Stimulated activated CD4-positive, alpha-beta T cell treated with anti-CD3 and anti-CD28 coated beads, TNF-alpha, amount 100 ng/mL, for 1 hour (primary cell): ENCODE measurements around the gene ACACA.

ENCODE experiments used
- DNase-seq, 3 donors: peaks; one replicate each; pipeline ENCODE4 v3.0.0-alpha.2; 2020; ENCODE audit warnings: low read depth in 3 of 3, low spot score in 1 of 3

Gene ACACA

DNA sequence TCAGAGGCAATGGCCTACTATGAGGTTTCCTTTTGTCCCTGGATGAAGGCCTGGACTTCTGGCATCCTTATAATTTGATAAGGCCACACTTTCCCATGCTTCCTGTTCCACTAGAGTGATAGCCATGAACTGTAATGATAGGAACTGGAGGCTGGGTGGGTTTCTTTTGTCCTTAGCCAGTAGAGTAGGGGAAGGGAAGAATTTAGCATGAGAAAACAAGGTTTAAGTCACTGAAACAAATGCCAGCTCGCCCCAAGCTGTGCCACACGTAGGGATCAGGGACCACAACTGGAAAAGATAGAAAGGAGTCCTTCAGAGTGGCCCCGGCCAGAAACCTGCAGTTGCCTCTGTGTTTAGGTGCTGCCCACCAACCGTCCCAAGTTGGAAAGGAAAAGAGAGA, 111.7 kb downstream of the ACACA start:
- no peak for DNase-seq

DNA sequence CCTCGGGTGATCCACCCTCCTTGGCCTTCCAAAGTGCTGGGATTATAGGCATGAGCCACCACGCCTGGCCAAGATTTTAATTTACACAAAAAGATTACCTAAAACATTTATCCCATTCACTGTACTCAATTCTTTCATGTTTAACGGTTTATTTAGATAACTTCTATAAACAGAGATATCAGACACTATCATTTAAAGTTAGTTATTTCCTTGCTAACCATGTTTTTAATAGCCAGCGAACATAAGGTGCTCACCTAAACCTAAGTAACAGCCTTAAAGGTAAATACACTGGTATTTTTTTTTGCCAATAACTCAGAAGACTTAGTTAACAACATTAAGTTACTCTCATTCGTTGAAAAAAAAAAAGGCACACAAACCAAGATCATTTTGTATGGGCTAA, 112.9 kb downstream of the ACACA start:
- DNase-seq = no peak

DNA sequence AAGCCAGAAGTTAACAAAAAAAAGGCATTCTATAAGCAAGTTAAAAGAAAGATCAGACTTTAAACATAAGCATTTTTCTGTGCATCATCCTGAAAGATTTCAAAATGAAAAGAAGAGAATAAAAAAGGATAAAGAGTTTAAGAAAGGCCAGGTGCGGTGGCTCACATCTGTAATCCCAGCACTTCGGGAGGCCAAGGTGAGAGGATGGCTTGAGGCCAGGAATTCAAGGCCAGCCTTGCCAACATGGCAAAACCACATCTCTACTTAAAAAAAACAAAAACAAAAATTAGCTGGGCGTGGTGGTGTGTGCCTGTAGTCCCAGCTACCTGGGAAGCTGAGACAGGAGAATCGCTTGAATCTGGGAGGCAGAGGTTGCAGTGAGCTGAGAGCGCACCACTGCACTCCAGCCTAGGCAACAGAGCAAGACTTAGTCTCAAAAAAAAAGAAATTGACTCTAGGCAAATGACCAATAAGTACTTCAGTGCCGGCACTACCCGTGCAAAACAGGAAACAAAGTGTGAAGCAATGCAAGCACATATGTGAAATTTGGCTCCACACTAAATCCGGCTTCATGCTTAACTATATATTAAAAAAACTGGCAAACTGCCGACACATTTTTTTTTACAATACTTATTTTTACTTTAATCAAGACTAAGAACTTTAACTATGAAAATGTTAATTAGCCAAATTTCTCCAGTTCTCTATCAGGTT, 114.1 kb downstream of the ACACA start:
- DNase-seq = no peak

DNA sequence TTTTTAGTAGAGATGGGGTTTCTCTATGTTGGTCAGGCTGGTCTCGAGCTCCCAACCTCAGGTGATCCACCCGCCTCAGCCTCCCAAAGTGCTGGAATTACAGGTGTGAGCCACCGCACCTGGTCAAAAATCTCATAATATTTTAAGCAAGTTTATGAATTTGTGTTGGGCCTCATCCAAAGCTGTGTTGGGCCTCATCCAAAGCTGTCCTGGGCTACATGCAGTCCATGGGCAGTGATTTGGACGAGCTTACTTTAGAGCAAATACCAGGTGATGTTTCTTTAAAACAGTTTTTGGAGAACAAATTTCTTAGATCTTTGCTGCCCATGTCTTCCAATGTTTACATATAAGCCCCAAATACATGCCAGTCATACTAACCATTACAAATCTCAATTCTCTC, 115.3 kb downstream of the ACACA start:
- DNase-seq = no peak

DNA sequence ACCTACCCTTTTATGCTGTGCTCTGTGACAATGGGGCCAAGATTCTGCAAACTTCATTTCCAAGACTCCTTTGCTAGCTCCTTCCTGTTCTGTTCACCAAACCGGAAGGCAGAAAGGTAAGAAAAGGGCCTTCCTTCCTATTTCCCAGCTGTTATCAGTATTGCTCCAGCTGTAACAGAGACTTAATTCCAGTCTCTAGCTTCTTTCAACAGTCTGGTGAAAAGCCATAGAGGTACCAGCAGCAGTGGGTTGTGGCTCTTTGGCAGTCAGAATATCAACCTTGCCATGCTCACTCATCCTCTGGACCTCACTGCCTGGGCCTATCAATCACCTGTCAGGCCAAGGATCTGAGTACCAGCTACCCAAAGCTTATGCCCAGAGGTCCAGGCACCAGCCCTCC, 120.2 kb downstream of the ACACA start:
- DNase-seq = no peak

DNA sequence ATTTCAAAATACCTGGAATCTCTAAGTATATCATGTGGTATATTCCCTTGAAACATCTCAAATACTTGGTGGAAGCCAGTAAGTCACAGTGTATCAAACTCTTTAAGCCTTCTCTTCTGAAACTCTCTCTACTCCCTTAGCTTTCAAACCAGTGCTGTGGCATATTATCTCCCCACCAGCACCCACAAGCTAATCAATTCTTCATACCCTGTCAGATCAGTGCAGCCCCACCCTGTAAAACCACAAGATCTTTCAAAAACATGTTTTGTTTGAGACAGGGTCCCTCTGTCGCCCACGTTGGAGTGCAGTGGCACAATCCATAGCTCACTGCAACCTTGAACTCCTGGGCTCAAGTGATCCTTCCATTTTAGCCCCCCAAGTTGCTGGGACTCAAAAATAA, 122.4 kb downstream of the ACACA start:
- DNase-seq = no peak

DNA sequence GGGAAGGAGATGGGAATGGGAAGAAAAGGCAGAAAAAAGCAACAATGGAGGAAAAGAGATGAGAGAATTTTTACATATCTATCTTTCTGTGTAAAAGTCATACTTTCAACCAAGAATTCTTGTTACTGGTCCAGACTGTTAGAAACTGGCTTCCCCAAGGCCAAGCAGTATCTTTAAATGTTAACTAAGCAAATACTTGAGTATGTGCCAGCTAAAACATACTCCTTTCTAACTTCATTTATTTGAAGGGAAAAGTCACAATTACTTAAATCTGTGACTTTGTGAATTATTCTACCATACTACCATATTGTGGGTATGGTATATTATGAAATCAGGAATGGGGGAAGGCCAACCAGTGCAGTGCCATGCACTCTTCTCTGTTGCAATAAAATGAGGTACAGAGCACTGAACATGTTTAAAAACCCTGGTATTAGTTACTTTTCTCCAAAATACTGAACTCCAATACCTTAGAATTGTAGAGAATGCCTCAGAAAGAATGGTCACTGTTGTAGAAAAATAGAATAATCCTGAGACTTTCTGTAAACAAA, 123.1 kb downstream of the ACACA start:
- DNase-seq = no peak

DNA sequence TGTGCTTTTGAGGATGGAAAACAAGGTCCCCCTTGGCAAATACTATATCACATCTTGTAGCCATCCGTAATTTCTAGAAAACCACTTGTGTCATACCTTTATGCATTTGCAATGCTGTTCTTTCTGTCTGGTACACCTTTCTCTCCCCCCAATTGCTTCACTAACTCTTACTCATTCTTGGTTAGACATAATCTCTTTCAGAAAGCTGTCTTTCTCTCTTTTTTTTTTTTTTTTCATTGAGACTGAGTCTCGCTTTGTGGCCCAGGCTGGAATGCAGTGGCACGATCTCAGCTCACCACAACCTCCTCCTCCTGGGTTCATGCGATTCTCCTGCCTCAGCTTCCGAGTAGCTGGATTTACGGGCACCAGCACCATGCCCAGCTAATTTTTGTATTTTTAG, 125.8 kb downstream of the ACACA start:
- no peak for DNase-seq

DNA sequence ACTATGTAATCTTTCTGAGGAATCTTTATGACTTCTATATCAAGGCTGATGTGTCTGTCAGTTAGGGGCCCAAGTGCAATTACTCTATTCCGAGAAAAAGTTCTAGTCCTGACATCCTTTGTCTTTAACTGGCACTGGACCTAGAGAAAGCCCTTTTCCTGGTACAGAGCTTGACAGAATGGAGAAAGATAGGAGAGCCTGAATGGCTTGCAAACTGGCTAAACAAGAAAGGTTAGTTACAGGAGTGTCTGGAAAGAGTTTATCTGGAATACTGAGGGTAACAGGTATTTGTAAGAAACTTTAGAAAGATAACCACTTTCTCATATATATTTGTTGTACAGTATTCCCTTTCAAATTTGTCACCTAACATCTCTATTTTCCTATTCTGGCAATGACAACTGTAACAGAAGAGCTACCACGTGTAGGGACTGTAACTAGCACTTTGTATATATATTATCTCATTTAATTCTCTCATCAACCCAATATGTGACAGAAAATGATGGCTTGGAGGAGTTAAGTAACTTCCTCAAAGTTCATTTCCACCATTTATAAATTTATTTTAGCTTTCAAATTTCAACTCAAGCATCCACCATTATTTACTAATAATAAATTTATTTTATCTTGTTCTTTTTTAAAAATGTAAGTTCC, 128.3 kb downstream of the ACACA start:
- DNase-seq = no peak

DNA sequence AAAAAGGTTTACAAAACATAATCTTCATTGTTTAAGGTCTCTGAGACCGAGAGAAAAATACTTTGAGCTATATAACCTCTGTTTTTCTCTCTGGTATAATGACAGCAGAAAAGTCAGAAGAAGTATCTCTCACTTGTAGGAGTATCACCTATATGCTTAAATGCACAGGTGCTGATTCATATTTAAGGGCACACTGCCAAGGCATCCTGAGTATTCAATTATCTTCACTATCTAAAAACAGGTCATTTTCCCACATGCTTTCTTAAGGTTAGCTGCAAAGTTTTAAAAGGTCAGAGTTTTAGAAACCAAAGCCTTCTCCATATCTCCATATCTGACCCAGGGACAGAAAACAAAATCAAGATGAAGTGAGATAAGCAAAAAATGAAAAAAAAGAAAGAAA, 130.2 kb downstream of the ACACA start:
- no peak for DNase-seq

DNA sequence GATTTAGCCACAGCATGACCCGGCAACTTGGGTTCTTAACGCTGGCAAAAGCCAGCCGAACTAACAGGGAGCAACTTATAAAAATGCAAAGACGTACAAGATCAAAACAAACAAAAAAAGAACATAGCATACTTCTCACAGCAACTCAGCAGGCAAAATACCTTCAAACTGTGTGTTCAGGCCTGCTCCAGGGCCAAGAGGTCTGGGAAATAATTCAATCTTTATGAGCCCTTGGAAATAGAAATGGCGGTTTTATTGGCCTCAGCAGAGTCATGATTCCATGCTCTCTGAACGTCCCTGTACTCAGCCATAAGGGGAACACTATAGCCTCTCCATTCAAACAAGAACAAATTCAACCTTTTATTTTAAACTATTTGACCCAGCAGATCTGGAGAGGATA, 132.2 kb downstream of the ACACA start:
- no peak for DNase-seq

DNA sequence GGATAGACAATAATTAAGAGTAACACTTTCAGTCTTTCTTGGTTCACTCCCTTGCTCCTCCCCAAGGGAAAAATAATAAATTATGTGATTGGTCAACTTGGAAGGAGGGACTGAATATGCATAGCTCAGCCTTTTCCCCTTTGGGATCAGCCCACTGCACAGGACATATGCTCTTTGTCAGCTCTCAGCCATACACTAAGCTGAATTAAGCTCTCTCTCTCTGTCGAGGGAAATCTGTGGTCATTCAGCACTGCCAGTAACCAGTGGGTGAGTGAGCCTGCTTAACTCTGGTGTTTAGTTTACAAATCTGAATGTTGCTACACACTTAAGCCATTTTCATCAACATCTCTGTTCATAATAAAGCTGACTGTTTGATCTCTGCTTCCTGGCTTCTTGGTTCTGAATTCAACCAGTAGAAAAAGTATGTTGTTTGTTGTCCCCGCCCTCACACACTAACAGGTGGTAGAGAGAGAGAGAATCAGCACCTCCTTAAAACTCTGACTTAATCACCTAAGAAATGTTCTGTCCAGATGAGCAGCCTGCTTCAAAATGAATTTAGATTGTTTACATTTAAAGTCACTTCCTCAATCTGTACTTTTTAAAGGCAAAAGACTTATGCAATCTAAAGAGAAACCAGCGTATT, 133.1 kb downstream of the ACACA start:
- no peak for DNase-seq

DNA sequence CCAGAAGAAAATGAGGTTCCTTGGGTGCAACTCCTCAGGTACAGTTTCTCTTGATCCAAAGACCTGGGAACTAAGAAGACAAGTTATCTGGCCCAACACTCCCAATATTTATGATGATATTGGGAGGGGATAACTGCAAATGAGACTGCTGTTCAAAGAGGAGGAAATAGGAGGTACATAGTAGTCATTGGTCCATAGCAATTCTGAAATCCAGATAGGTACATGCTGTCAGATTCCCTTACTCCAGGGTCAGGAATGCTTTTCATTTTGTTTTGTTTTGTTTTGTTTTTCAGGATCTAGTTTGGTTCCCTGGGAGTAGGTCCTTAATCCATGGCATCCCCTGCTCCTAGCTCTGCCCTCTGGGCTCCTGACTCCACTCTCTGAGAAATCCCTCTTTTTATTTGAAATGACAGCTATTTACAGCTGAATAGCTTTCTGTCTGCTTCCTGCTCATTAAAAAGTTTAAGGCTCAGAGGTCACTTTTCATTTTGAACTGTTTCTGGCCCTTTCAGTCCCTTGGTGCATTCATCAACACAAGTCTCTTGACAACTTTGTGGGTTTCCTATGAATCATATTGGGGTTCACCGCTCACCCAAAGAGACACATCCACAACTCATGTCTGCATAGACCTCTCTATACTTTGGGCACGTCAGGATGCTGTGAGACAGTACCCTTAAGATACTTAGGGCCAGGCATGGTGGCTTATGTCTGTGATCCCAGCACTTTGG, 141.0 kb downstream of the ACACA start:
- DNase-seq = no peak

DNA sequence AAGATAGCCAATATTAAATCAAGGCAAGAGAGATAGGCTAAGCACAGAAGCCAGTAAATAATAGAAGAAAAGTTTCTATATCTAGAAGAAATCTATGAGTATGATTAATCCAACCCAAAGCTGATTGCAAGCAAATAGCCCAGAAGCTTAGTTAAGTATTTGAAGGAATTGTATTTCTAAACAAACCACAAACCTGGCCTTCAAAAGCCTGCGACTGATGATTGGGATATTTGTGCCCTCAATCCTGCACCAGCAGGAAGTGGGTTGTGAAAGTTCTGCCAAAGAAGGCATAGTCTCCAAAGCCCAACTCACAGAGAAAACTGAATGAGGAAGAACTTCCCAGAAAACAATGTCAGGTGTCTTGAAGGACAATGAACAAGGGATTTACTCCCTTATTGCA, 145.3 kb downstream of the ACACA start:
- DNase-seq = no peak

DNA sequence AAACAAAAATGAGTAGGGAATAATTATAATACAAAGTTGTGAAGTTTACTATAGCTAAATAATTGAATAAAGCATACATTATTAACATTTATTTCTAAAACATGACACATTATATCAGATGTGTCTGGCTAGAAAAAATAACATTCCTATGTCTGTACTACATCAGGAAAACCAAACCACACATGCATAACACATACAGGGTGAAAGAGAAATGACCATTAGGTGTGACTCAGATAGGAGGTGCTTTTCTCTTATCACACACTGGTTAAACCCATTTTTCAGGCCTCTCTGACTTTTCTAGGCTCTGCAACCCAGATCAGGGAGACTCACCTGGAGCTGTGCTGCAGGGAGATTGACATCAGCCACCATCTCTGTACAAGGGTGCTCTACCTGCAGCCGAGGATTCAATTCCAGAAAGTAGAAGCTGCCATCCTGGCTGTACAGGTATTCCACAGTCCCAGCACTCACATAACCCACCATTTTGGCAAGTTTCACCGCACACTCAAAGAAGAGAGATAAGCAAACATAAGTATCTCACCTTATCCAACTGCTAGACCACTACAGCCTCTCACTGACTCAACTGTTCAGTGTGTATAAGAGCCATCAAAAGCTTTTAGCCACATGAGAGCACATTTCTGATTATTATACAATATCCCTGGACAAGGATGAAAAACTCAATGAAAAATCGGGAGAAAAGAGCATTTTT, 147.5 kb downstream of the ACACA start:
- no peak for DNase-seq

DNA sequence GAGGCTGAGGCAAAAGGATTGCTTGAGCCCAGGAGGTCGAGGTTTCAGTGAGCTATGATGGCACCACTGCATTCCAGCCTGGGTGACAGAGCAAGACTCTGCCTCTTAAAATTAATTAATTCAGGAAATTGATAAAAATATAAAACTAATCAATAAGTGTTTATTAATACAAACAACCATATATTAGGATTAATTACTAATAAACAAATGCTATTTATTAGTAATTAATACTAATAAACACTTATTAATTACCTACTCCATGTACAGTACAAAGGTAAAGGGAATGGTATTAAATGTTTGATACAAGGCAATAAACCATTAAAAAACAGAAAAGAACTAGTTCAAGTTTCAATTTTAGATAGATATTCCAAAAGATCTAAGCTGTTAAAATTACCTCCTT, 150.0 kb downstream of the ACACA start:
- no peak for DNase-seq

DNA sequence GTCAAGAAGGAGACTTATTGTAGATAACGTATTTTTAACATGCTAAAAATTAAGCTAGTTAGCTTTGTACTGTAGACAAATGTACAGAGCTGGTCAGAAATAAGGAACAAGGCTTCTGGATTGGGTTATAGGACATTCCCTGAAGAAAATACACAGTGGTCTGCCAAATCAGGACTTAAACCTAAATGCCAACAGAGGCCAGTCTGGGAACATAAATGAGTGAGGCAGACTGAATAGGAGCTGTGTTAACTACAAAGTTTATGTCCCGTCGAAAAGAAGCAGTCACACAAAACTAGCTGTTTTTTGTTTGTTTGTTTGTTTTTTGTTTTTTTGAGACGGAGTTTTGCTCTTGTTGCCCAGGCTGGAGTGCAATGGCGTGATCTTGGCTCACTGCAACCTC, 151.2 kb downstream of the ACACA start:
- no peak for DNase-seq

DNA sequence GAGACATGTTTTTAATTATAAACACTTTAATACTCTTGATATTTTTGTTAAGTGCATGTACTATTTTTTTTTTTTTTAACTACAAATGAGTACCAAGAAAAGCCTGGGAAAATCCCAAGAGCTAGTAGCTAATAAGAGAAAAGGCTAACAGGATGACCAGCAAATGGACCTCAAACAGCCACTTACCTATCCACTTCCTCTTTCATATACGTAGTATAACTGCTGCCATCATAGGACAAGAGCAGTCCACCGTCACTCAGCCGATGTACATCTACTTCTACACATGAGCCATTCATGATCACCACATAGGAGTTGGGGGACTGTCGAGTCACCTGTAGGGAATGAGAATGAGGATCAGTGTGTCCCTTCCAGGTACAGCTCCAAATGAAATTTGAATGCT, 158.8 kb downstream of the ACACA start:
- no peak for DNase-seq

DNA sequence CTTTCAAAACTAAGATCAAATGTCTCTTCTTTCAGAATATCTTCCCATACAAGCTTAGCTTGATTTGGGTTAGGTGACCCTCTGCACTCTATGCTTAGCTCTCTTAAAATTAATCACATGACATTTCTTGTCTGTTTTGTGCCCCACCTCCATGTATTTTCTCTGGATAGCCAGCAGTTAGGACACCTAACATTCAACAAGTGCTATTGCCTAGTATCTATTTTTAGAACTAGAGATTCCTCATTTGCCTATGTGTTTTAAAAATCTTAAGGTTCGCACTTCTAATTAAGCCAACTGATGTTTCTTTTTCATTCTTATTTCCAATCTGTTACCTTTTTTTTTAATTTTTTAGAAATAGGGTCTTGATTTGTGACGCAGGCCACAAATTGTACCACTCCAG, 160.6 kb downstream of the ACACA start:
- no peak for DNase-seq

DNA sequence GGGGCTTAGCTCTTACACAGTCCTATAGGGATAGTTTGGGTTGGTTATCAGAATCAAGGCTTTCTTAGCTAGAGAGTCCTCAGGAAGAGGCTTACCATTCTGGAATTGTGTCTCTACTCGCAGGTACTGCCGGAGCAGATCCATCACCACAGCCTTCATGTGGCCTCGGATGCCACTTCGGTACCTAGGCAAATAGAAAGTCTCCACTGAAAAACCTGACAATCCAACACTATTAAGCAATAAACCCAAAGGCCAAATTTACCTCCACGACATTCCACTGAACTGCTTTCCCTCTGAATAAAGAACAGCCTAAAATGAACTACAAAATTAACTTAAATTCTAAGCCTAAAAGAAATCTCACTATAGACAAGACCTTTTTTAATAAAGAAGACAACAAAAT, 166.3 kb downstream of the ACACA start:
- DNase-seq = no peak

DNA sequence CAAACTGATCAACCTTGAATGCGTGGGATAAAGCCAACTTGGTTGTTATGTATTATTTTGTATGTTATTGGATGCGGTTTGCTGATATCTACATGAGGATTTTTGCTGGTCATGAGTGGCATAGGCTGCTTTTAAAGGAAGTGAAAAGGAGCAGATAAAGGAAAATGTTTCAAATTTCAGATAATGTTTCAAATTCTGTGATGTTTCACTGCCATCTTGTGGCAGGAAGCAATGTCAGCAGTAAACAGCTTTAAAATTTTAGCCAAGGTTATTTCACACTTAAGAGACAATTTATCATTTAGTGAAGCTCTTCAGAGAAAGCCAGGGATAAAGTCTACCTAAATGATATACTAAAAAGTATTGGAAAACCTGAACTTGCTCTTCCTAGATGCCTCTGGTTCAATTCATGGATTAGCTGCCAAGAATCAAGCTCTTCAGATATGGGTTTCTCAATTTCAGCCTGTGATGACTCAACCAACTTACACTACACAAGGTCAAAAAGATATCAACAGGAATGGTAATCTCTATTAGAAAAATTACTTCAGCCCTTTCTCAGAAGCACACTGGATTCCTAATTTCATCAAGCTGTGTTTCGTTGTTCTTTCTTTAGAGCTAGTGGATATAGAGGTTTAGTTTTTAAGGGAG, 166.8 kb downstream of the ACACA start:
- DNase-seq = no peak
